Keratinocyte (primary cell): Measurements from ENCODE around the gene HPS1.

Source experiments
- CTCF ChIP-seq, 3 experiments: IDR thresholded peaks in 1 of 3; conservative IDR thresholded peaks in 1 of 3; optimal IDR thresholded peaks in 1 of 3; 2 replicates in 2 of 3; 3 replicates in 1 of 3; pipeline versions ENCODE3 to v1.5.1; 2011; ENCODE audit warnings: low read length in 3 of 3, mild to moderate bottlenecking in 3 of 3, moderate library complexity in 2 of 3, control low read depth in 1 of 3, inconsistent platforms in 1 of 3; ENCODE audit not compliant: insufficient read depth in 2 of 3; ENCODE audit errors: extremely low read depth in 1 of 3
- EZH2 ChIP-seq: IDR thresholded peaks from one replicate; pipeline ENCODE4 v1.6.1; 2012; ENCODE audit warnings: inconsistent platforms, mild to moderate bottlenecking, low read length, moderate library complexity

GRCh38 chr10:98411768-98412167 lies 35.0 kb downstream of the HPS1 start:
- TF ChIP-seq CTCF (optimal IDR thresholded peaks at IDR 0.05 in 1 of 3, IDR thresholded peaks at IDR 0.05 in 1 of 3, conservative IDR thresholded peaks at IDR 0.05 in 1 of 3; ENCODE audit: extremely low read depth in 1 of 3, insufficient read depth in 2 of 3, low read length in 3 of 3): no peak
- no peak for TF ChIP-seq EZH2
